ENCODE results near the gene RWDD3. TPM values are rescaled to one million over a fixed set of nuclear protein-coding genes. Genes with fewer than 3 reads are reported as not detected.
A peak's percentile ranks its signal among the peaks of the same experiment; 100 is the strongest.

RWDD3 gene
- total RNA-seq: 10 to 100 TPM; 11.4 to 16.4 TPM

GRCh38 chr1:95233737-95234500 lies at the start of gene RWDD3:
Gene RWDD3 (plus strand): TSS chr1:95234210. CDS start chr1:95234231, 21 bp downstream.
- H3K4me3 Mint-ChIP-seq: peak within 1 kb of the TSS; percentile 95
- H3K27me3 Mint-ChIP-seq: peaks cover 17% of the 10 kb centered on the region
- no peaks in the 10 kb centered on the region for H3K9me3 Mint-ChIP-seq
- peak; percentile 96 for DNase-seq
- H3K36me3 Mint-ChIP-seq: peaks cover 18% of the 10 kb centered on the region
- peak within 1 kb of the TSS; percentile 83 for H3K27ac Mint-ChIP-seq
- peaks cover 28% of the 10 kb centered on the region for H3K4me1 Mint-ChIP-seq

GRCh38 chr1:95186149-95186548 lies 47.9 kb upstream of the RWDD3 start:
- Mint-ChIP-seq H3K4me3 (no peak overlapping the region), H3K27me3 (peaks cover 35% of the 10 kb centered on the region), H3K27ac (no peak overlapping the region), H3K9me3 (no peaks in the 10 kb centered on the region), H3K4me1 (no peaks in the 10 kb centered on the region), H3K36me3 (no peaks in the 10 kb centered on the region)
- no peak for DNase-seq

- no peak for DNase-seq
- H3K4me3 Mint-ChIP-seq: no peak overlapping the region
- H3K9me3 Mint-ChIP-seq: no peaks in the 10 kb centered on the region
- no peaks in the 10 kb centered on the region for H3K36me3 Mint-ChIP-seq
- H3K27me3 Mint-ChIP-seq: peaks cover 19% of the 10 kb centered on the region
- H3K4me1 Mint-ChIP-seq: no peaks in the 10 kb centered on the region
- H3K27ac Mint-ChIP-seq: no peak overlapping the region
Observed at GRCh38 chr1:95193591-95193990, 40.4 kb upstream of the RWDD3 start.

- peaks cover 15% of the 10 kb centered on the region for H3K27me3 Mint-ChIP-seq
- H3K27ac Mint-ChIP-seq: no peak overlapping the region
- H3K4me1 Mint-ChIP-seq: no peaks in the 10 kb centered on the region
- no peaks in the 10 kb centered on the region for H3K36me3 Mint-ChIP-seq
- H3K9me3 Mint-ChIP-seq: no peaks in the 10 kb centered on the region
- H3K4me3 Mint-ChIP-seq: no peak overlapping the region
- DNase-seq: no peak
Observed at GRCh38 chr1:95195046-95195445, 39.0 kb upstream of the RWDD3 start.

GRCh38 chr1:95196017-95196416 lies 38.0 kb upstream of the RWDD3 start:
- H3K4me1 Mint-ChIP-seq: no peaks in the 10 kb centered on the region
- no peak for DNase-seq
- no peak overlapping the region for H3K27ac Mint-ChIP-seq
- peaks cover 7% of the 10 kb centered on the region for H3K27me3 Mint-ChIP-seq
- no peaks in the 10 kb centered on the region for H3K9me3 Mint-ChIP-seq
- no peaks in the 10 kb centered on the region for H3K36me3 Mint-ChIP-seq
- H3K4me3 Mint-ChIP-seq: no peak overlapping the region

GRCh38 chr1:95197616-95198252 lies 36.3 kb upstream of the RWDD3 start:
- H3K27me3 Mint-ChIP-seq: peaks cover 3% of the 10 kb centered on the region
- no peak overlapping the region for H3K27ac Mint-ChIP-seq
- H3K4me1 Mint-ChIP-seq: no peaks in the 10 kb centered on the region
- no peaks in the 10 kb centered on the region for H3K9me3 Mint-ChIP-seq
- DNase-seq: no peak
- no peak overlapping the region for H3K4me3 Mint-ChIP-seq
- no peaks in the 10 kb centered on the region for H3K36me3 Mint-ChIP-seq

GRCh38 chr1:95201905-95202304 lies 32.1 kb upstream of the RWDD3 start:
- Mint-ChIP-seq H3K4me1 (no peaks in the 10 kb centered on the region), H3K36me3 (no peaks in the 10 kb centered on the region), H3K27ac (no peak overlapping the region), H3K4me3 (no peak overlapping the region), H3K27me3 (peaks cover 3% of the 10 kb centered on the region), H3K9me3 (no peaks in the 10 kb centered on the region)
- no peak for DNase-seq

GRCh38 chr1:95203908-95204437 lies 30.0 kb upstream of the RWDD3 start:
- no peak for DNase-seq
- Mint-ChIP-seq H3K9me3 (no peaks in the 10 kb centered on the region), H3K4me3 (no peak overlapping the region), H3K27me3 (peaks cover 10% of the 10 kb centered on the region), H3K4me1 (no peaks in the 10 kb centered on the region), H3K27ac (no peak overlapping the region), H3K36me3 (no peaks in the 10 kb centered on the region)

- H3K27me3 Mint-ChIP-seq: peaks cover 6% of the 10 kb centered on the region
- no peaks in the 10 kb centered on the region for H3K36me3 Mint-ChIP-seq
- H3K9me3 Mint-ChIP-seq: no peaks in the 10 kb centered on the region
- H3K27ac Mint-ChIP-seq: no peak overlapping the region
- H3K4me1 Mint-ChIP-seq: no peaks in the 10 kb centered on the region
- no peak for DNase-seq
- no peak overlapping the region for H3K4me3 Mint-ChIP-seq
Observed at GRCh38 chr1:95206514-95206913, 27.5 kb upstream of the RWDD3 start.

GRCh38 chr1:95207223-95207935 lies 26.6 kb upstream of the RWDD3 start:
- Mint-ChIP-seq H3K4me1 (no peaks in the 10 kb centered on the region), H3K36me3 (no peaks in the 10 kb centered on the region)
- DNase-seq: no peak

GRCh38 chr1:95208876-95209275 lies 25.1 kb upstream of the RWDD3 start:
- Mint-ChIP-seq H3K27ac (no peak overlapping the region), H3K36me3 (no peaks in the 10 kb centered on the region), H3K4me1 (no peaks in the 10 kb centered on the region), H3K27me3 (peaks cover 6% of the 10 kb centered on the region), H3K9me3 (no peaks in the 10 kb centered on the region), H3K4me3 (no peak overlapping the region)
- DNase-seq: no peak

More at GRCh38 chr1:95207223-95207935, 26.6 kb upstream of the RWDD3 start:
- Mint-ChIP-seq H3K9me3 (no peaks in the 10 kb centered on the region), H3K4me3 (no peak overlapping the region), H3K27me3 (peaks cover 6% of the 10 kb centered on the region), H3K27ac (no peak overlapping the region)

GRCh38 chr1:95209291-95209690 lies 24.7 kb upstream of the RWDD3 start:
- no peak overlapping the region for H3K4me3 Mint-ChIP-seq
- H3K4me1 Mint-ChIP-seq: no peaks in the 10 kb centered on the region
- no peaks in the 10 kb centered on the region for H3K9me3 Mint-ChIP-seq

GRCh38 chr1:95216292-95216990 lies 17.6 kb upstream of the RWDD3 start:
- no peaks in the 10 kb centered on the region for H3K36me3 Mint-ChIP-seq
- H3K27me3 Mint-ChIP-seq: peaks cover 34% of the 10 kb centered on the region
- H3K9me3 Mint-ChIP-seq: no peaks in the 10 kb centered on the region
- H3K27ac Mint-ChIP-seq: no peak overlapping the region
- H3K4me1 Mint-ChIP-seq: no peaks in the 10 kb centered on the region
- DNase-seq: no peak
- no peak overlapping the region for H3K4me3 Mint-ChIP-seq

More at GRCh38 chr1:95209291-95209690, 24.7 kb upstream of the RWDD3 start:
- no peaks in the 10 kb centered on the region for H3K36me3 Mint-ChIP-seq
- H3K27me3 Mint-ChIP-seq: peaks cover 6% of the 10 kb centered on the region
- no peak overlapping the region for H3K27ac Mint-ChIP-seq
- DNase-seq: no peak

GRCh38 chr1:95217371-95217770 lies 16.6 kb upstream of the RWDD3 start:
- no peak for DNase-seq
- H3K9me3 Mint-ChIP-seq: no peaks in the 10 kb centered on the region
- H3K36me3 Mint-ChIP-seq: no peaks in the 10 kb centered on the region
- H3K4me3 Mint-ChIP-seq: no peak overlapping the region
- H3K27ac Mint-ChIP-seq: no peak overlapping the region
- no peaks in the 10 kb centered on the region for H3K4me1 Mint-ChIP-seq
- peaks cover 34% of the 10 kb centered on the region for H3K27me3 Mint-ChIP-seq

- Mint-ChIP-seq H3K9me3 (no peaks in the 10 kb centered on the region), H3K4me1 (no peaks in the 10 kb centered on the region), H3K4me3 (no peak overlapping the region), H3K36me3 (no peaks in the 10 kb centered on the region), H3K27ac (no peak overlapping the region), H3K27me3 (peaks cover 34% of the 10 kb centered on the region)
- no peak for DNase-seq
Observed at GRCh38 chr1:95219407-95219806, 14.6 kb upstream of the RWDD3 start.
